ENCODE measurements around the gene SPOCK3.

The SPOCK3 gene

DNA sequence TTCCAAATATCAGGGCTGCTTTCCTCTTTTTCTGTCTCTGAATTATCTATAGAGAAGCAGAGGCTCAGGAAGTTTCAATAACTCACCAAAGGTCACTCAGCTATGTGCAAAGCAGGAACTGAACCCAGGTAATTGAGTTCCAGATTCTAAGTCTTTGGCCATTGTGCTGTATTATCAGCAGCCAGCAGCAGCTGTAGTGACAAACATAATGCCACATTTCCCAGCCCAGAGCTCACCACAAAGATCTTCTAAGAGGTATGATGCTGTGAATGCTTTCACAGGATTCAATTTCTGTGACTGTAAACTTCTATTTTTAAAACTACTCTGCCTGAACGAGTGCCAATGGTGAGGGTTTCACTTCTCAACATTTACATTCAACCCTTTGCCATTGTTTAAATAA is 56.4 kb downstream of the SPOCK3 start:
- FAIRE-seq (no peak), DNase-seq (ENCODE audit: extremely low spot score, insufficient read length, low read depth) (no peak)

DNA sequence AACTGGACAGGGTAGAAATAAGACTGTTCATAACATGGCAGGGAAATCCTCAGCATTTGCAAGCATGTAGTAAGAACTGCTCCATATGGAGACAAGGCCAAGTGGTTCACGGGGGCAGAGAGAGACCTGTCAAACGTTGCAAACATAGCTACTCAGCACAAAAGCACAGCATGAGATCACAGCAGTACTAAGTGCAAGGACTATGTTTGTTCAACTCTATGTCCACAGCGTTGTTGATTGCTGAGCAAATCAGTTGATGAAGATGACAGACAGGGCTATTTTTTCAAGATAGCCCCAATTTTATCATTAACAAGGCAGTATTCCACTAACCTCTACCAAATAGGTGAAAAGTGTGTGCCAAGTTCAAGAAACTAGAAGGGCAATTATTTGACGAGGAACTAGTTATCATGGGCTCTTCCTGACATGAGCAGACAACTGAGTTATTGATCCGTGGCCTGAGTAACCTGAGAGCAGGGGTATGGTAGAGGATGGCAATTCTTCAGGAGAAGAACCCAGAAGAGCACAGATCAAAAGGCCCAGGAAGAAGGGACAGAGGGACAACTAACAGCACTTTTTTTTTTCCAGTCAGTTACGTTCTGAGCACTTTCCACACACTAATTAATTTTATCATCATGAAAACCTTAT is 57.4 kb downstream of the SPOCK3 start:
- DNase-seq (ENCODE audit: extremely low spot score, insufficient read length, low read depth): no peak
- no peak for FAIRE-seq

GRCh38 chr4:167171928-167172327 is 62.4 kb downstream of the SPOCK3 start:
- DNase-seq (ENCODE audit: extremely low spot score, insufficient read length, low read depth): no peak
- FAIRE-seq: no peak

DNA sequence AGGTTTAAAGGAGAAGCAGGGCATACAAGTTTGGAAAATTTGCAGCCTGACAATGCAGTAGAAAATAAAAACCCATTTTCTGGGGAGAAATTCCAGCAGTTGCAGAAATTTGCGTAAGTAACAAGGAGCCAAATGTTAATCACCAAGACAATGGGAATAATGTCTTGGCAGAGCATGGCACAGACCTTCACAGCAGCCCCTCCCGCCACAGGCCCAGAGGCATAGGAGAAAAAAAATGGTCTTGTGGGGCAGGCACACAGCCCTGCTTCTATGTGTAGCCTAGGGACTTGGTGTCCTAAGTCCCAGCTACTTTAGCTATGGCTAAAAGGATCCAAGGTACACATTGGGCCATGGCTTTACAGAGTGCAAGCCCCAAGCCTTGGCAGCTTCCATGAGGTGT is 65.7 kb downstream of the SPOCK3 start:
- no peak for FAIRE-seq

DNA sequence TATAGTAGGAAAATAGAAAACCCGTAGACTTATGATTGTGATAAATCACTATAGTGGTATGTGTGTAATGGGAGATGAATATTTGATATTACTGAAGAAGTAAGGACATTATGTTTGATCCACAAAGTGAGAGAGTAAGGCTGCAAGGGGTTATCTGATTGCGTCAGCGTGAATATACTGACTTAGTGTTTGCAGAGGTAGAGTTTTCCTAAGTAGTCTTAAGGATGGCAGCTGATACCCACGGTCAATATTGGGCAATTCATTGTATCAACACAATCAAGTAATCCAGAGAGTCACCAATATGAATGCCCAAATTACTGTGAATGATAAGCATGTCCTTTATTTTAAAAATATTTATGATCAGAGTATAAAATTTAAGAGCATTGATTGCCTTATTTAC is 83.7 kb downstream of the SPOCK3 start:
- FAIRE-seq: no peak
- DNase-seq (ENCODE audit: extremely low spot score, insufficient read length, low read depth): no peak

More for the DNA sequence above, 65.7 kb downstream of the SPOCK3 start:
- no peak for DNase-seq (ENCODE audit: extremely low spot score, insufficient read length, low read depth)

GRCh38 chr4:167144605-167145004 is 89.7 kb downstream of the SPOCK3 start:
- FAIRE-seq: no peak
- DNase-seq (ENCODE audit: extremely low spot score, insufficient read length, low read depth): no peak

- DNase-seq (ENCODE audit: extremely low spot score, insufficient read length, low read depth) (no peak), FAIRE-seq (no peak)
Measured at GRCh38 chr4:167143018-167143417, 91.3 kb downstream of the SPOCK3 start.

GRCh38 chr4:167136270-167136669 is 98.0 kb downstream of the SPOCK3 start:
- DNase-seq (ENCODE audit: extremely low spot score, insufficient read length, low read depth) (no peak), FAIRE-seq (no peak)

DNA sequence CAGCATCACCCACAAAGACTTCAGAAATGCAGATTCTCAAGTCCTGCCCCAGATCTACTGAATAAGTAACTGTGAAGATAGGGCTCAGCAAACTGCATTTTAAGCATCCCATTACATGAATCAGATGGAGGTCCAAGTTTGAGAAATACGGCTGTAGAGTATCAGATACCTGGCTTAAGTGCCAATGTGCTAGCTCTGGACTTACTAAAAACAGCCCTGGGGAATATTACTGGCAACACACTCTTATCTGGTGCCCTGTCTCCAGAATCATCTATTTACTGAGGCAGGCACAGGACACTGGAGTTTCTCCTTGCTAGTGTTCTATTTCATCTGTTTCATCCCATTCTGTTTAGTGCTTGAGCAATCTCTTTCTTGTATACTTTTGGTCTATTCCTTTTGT is 105.1 kb downstream of the SPOCK3 start:
- FAIRE-seq: no peak
- DNase-seq (ENCODE audit: extremely low spot score, insufficient read length, low read depth): no peak

GRCh38 chr4:167119392-167119791 is 114.9 kb downstream of the SPOCK3 start:
- DNase-seq (ENCODE audit: extremely low spot score, insufficient read length, low read depth) (no peak), FAIRE-seq (no peak)

- DNase-seq (ENCODE audit: extremely low spot score, insufficient read length, low read depth): no peak
- FAIRE-seq: no peak
Measured at GRCh38 chr4:167117273-167117672, 117.0 kb downstream of the SPOCK3 start.

DNA sequence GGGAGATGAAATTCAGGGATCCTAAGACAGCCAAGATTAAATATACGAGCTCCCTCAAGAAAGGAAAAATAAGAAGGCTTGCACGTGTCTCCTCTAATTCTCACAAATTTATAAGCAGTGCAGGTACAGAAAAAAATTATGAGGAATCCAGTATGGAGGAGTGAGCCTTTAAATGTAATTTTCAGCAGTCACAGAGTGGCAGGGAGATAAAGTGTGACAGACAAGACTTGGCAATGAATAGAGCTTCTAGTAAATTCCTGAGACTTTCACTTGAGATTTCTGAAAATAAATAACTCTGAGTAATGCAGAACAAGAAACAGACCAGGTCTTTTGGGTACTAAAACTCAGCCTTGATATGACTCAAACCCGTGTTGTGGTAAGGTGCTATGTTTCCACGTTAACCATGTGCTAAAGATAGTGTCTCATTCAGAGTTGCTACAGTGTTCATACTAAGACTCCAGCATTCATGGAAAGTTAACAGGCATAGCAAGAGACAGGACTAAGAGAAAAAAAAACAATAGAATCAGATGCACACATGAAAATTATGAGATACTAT is 119.8 kb downstream of the SPOCK3 start:
- no peak for DNase-seq (ENCODE audit: extremely low spot score, insufficient read length, low read depth)
- no peak for FAIRE-seq

GRCh38 chr4:167111622-167112021 is 122.7 kb downstream of the SPOCK3 start:
- FAIRE-seq: no peak
- DNase-seq (ENCODE audit: extremely low spot score, insufficient read length, low read depth): no peak

- DNase-seq (ENCODE audit: extremely low spot score, insufficient read length, low read depth) (no peak), FAIRE-seq (no peak)
Measured at GRCh38 chr4:167111092-167111491, 123.2 kb downstream of the SPOCK3 start.

- no peak for DNase-seq (ENCODE audit: extremely low spot score, insufficient read length, low read depth)
- no peak for FAIRE-seq
Measured at GRCh38 chr4:167109859-167110258, 124.4 kb downstream of the SPOCK3 start.

DNA sequence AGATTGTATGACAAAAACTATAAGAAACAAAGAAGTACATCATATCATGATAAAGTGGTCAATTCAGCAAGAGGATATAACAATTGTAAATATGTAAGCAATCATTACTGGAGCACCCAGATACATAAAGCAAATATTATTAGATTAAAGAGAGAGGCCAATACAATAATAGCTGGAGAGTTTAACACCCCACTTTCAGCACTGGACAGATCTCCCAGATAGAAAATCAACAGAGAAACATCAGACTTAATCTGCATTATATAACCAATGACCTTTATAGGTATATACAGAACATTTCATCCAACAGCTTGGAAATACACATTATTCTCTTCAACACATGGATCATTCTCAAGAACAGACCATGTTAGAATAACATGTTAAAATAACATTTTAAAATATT is 128.4 kb downstream of the SPOCK3 start:
- FAIRE-seq: no peak

DNA sequence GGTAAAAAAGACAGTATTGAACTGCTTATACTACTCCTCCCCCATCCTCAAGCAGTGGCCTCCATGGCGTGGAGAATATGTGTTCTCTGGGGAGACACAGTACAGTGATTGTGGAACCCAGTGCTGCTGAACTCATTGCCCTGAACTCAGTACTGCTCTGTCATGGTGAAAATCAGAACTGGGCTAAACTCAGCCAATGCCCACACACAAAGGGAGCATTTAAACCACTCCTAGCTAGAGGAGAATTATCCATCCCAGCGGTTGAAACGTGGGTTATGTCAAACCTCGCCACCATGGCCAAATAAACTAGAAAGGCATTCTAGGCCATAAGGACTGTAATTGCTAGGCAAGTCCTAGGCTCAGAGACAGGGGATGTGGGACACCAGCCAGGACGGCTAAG is 131.8 kb downstream of the SPOCK3 start:
- no peak for DNase-seq (ENCODE audit: extremely low spot score, insufficient read length, low read depth)
- no peak for FAIRE-seq

More for the DNA sequence above, 128.4 kb downstream of the SPOCK3 start:
- DNase-seq (ENCODE audit: extremely low spot score, insufficient read length, low read depth): no peak

GRCh38 chr4:167101035-167101434 is 133.3 kb downstream of the SPOCK3 start:
- FAIRE-seq: no peak
- DNase-seq (ENCODE audit: extremely low spot score, insufficient read length, low read depth): no peak

DNA sequence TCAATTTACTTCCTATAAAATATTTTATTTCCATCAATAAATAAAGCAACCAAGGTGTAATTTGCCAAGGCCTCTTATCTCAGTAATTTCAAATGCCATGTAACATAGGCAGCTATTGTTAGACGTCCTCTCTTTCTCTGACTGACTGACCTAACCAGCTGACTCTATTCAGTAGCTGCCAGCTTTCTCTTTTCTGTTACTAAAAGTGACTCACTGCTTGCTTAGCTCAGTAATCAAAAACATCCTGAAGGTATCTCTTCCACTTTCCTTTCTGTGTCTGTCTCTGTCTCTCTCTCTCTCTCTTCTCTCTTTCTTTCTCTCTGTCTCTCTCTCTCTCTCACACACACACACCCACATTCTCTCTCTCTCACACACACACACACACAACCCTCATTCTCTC is 134.2 kb downstream of the SPOCK3 start:
- no peak for FAIRE-seq
- DNase-seq (ENCODE audit: extremely low spot score, insufficient read length, low read depth): no peak

DNA sequence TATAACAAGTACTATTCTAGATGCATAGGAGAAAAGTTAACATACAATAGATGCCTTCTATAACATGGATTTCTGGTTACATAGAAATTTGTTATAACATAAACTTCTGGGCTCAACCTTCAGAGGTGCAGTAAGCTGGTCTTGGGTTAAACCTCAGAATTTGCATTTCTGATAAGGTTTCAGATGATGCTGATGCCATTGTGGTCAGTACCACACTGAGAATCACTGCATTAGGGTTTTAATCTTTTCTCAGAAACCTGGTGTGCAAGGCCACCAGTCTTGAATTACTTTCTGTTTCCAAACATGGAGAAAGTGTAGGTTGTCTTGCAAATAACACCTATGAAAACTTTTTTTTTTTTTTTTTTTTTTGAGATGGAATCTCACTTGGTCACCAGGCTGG is 146.2 kb downstream of the SPOCK3 start:
- FAIRE-seq: no peak
- no peak for DNase-seq (ENCODE audit: extremely low spot score, insufficient read length, low read depth)

DNA sequence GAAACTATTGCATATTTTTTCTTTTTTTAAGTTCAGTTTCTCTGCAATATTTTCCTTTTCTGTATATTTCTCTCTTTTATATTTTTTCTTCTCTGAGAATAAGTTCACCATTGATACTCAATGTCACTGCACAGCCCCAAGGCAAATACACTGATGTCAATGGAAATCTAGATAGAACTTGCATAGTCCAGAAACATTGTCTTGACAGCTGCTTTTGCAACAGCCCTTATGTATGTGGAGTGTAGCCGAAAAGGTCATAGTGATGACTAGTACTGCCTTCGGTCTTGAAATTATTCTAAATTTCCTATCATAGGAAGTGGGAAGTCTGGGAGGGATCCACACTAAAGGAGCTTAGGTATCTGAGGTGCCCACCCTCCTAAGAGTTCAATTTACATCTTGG is 150.0 kb downstream of the SPOCK3 start:
- no peak for FAIRE-seq

GRCh38 chr4:167079762-167080161 is 154.5 kb downstream of the SPOCK3 start:
- DNase-seq (ENCODE audit: extremely low spot score, insufficient read length, low read depth): no peak
- FAIRE-seq: no peak

More for the DNA sequence above, 150.0 kb downstream of the SPOCK3 start:
- DNase-seq (ENCODE audit: extremely low spot score, insufficient read length, low read depth): no peak

All from GM18507 (cell line).